Gastrocnemius medialis (tissue), 4 donors: Measurements from ENCODE around the gene PRKCH. TPM values are rescaled to one million over a fixed set of nuclear protein-coding genes. Genes with fewer than 3 reads are reported as not detected.
A peak's percentile ranks its signal among the peaks of the same experiment; 100 is the strongest.
"Not testable (repeated sequence)": the region's sequence is repeated elsewhere in the genome, so short reads cannot be mapped to it uniquely, and the experiment has no call there.

Experiments used
- ATAC-seq, 2 donors: fragments of 150-250 bp; one replicate each; pipeline ENCODE4 v1.9.1; 2016
- DNase-seq, 2 donors: peaks; one replicate each; pipeline ENCODE4 v3.0.0-alpha.2; 2019
- H3K27ac ChIP-seq, 4 donors: fragments of 200-600 bp; sonication (generic); 1 replicate in 1 of 4; 2 replicates in 3 of 4; pipeline ENCODE4 v1.5.1; 2016 to 2018; ENCODE audit warnings: mild to moderate bottlenecking in 2 of 4, moderate library complexity in 1 of 4
- H3K27me3 ChIP-seq, 3 donors: fragments of 200-600 bp; sonication (generic) in 2 of 3; 1 replicate in 1 of 3; 2 replicates in 2 of 3; pipeline versions ENCODE4 v1.5.1 to v1.6.0; 2016 to 2019; ENCODE audit warnings: mild to moderate bottlenecking in 1 of 3, moderate library complexity in 1 of 3
- H3K36me3 ChIP-seq, 2 donors: fragments of 200-600 bp; sonication (generic) in 1 of 2; one replicate each; pipeline ENCODE4 v1.5.1; 2017 to 2018
- H3K4me1 ChIP-seq, 2 donors: fragments of 200-600 bp; sonication (generic) in 1 of 2; one replicate each; pipeline ENCODE4 v1.5.1; 2016 to 2017; ENCODE audit warnings: mild to moderate bottlenecking in 2 of 2
- H3K4me3 ChIP-seq, 4 donors: fragments of 200-600 bp; sonication (generic) in 3 of 4; 1 replicate in 1 of 4; 2 replicates in 3 of 4; pipeline ENCODE4 v1.5.1; 2016 to 2019; ENCODE audit warnings: mild to moderate bottlenecking in 2 of 4
- H3K9me3 ChIP-seq, 3 donors: fragments of 200-600 bp; sonication (generic) in 2 of 3; 1 replicate in 1 of 3; 2 replicates in 2 of 3; pipeline ENCODE4 v1.5.1; 2016 to 2019
- POLR2A ChIP-seq, 2 donors: fragments of 450-650 bp; IDR thresholded peaks; one replicate each; pipeline ENCODE4 v1.6.1; 2017; ENCODE audit warnings: antibody characterized with exemption in 2 of 2, mild to moderate bottlenecking in 2 of 2, moderate library complexity in 2 of 2
- in situ Hi-C, 4 donors: fragments of 200-750 bp; cut with MboI; loops; one replicate each; pipeline versions ENCODE4 v1.15.0 to v1.8.0; 2017; ENCODE audit warnings: low sequenced_read_pairs in 4 of 4
- intact Hi-C: fragments of 100-400 bp; cut with DNase I; formaldehyde crosslinking; loops from one replicate; pipeline ENCODE4 v1.15.1; 2023; ENCODE audit warnings: low total_unique reads
- total RNA-seq, 4 donors: library from RNA; depleted of rRNA; stranded (reverse); fragments of >200 nt; gene quantifications; one replicate each; pipeline versions ENCODE4 v1.1.0 to v1.2.3, GENCODE V29; 2016
- TF ChIP-seq, protein P1 (sequence below), 5 experiments: fragments of 450-650 bp in 3 of 5; fragments of 200-600 bp in 2 of 5; sonication (generic) in 2 of 5; IDR thresholded peaks in 4 of 5; conservative IDR thresholded peaks in 1 of 5; 1 replicate in 4 of 5; 2 replicates in 1 of 5; pipeline ENCODE4 v1.5.1; 2016 to 2019; ENCODE audit warnings: antibody characterized with exemption in 5 of 5, mild to moderate bottlenecking in 3 of 5, moderate library complexity in 3 of 5

The PRKCH gene
- total RNA-seq, 4 donors from 2014 or later: 11.3 to 32.4 (median 16.6) TPM

- Histone ChIP-seq H3K4me3 (no peak overlapping the region), H3K36me3 (no peaks in the 10 kb centered on the region), H3K27me3 (no peaks in the 10 kb centered on the region), H3K27ac (peak overlapping the region; percentile 60 to 83 (median 66)), H3K4me1 (peaks cover 30 to 44% of the 10 kb centered on the region in 2 donors), H3K9me3 (no peaks in the 10 kb centered on the region)
- ATAC-seq (peak; percentile 60 to 71), DNase-seq (peak; percentile 60)
- intact Hi-C loops (loop anchor here (10.0 kb wide), 1 partner anchor 792 kb away; the partner anchor contains the start of gene MNAT1), in situ Hi-C loops (no loop called here)
- no peak for TF ChIP-seq POLR2A (IDR thresholded peaks at IDR 0.05)
- TF ChIP-seq, protein P1, sequence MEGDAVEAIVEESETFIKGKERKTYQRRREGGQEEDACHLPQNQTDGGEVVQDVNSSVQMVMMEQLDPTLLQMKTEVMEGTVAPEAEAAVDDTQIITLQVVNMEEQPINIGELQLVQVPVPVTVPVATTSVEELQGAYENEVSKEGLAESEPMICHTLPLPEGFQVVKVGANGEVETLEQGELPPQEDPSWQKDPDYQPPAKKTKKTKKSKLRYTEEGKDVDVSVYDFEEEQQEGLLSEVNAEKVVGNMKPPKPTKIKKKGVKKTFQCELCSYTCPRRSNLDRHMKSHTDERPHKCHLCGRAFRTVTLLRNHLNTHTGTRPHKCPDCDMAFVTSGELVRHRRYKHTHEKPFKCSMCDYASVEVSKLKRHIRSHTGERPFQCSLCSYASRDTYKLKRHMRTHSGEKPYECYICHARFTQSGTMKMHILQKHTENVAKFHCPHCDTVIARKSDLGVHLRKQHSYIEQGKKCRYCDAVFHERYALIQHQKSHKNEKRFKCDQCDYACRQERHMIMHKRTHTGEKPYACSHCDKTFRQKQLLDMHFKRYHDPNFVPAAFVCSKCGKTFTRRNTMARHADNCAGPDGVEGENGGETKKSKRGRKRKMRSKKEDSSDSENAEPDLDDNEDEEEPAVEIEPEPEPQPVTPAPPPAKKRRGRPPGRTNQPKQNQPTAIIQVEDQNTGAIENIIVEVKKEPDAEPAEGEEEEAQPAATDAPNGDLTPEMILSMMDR (IDR thresholded peaks at IDR 0.05 in 4 of 5, conservative IDR thresholded peaks at IDR 0.05 in 1 of 5): no peak
Observed at GRCh38 chr14:61526405-61527312, 205.3 kb downstream of the PRKCH start.

GRCh38 chr14:61527325-61528100, 206.1 kb downstream of the PRKCH start:
- Histone ChIP-seq H3K36me3 (no peaks in the 10 kb centered on the region), H3K4me3 (no peak overlapping the region), H3K27me3 (no peaks in the 10 kb centered on the region), H3K4me1 (peaks cover 30 to 44% of the 10 kb centered on the region in 2 donors), H3K27ac (peak overlapping the region; percentile 48 to 83 (median 64)), H3K9me3 (no peaks in the 10 kb centered on the region)
- TF ChIP-seq POLR2A (IDR thresholded peaks at IDR 0.05): no peak
- TF ChIP-seq, protein P1 (IDR thresholded peaks at IDR 0.05 in 4 of 5, conservative IDR thresholded peaks at IDR 0.05 in 1 of 5): no peak
- intact Hi-C loops: loop anchor here (10.0 kb wide), 1 partner anchor 793 kb away; the partner anchor contains the start of gene MNAT1
- ATAC-seq (no peak), DNase-seq (no peak)
- in situ Hi-C loops: no loop called here

DNA sequence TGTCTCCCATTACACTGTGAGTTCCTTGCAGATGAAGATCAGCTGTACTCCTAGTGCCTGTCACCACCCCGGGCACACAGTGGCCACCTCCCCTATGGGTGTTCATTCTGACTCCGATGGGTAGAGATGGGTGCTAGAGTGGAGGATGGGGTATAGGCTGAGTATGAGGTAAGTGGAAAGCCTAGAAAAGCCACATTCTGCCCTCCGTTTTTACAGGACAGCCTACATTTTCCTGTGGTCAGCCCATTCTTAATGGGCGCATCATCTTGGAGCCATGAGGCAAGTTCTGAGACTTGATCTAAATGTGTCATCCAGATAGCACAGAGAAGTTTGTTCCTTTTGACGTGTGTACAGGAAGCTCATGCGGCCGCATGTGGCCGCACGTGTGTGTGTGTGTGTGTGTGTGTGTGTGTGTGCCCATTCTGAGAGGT, 207.2 kb downstream of the PRKCH start:
- in situ Hi-C loops: no loop called here
- Histone ChIP-seq H3K27ac (no peak overlapping the region), H3K4me3 (no peak overlapping the region), H3K9me3 (no peaks in the 10 kb centered on the region), H3K4me1 (peaks cover 30 to 40% of the 10 kb centered on the region in 2 donors), H3K36me3 (no peaks in the 10 kb centered on the region), H3K27me3 (no peaks in the 10 kb centered on the region)
- intact Hi-C loops: loop anchor here (10.0 kb wide), 1 partner anchor 794 kb away; the partner anchor contains the start of gene MNAT1
- DNase-seq (no peak), ATAC-seq (no peak)
- TF ChIP-seq POLR2A (IDR thresholded peaks at IDR 0.05): no peak
- TF ChIP-seq, protein P1 (IDR thresholded peaks at IDR 0.05 in 4 of 5, conservative IDR thresholded peaks at IDR 0.05 in 1 of 5): no peak

DNA sequence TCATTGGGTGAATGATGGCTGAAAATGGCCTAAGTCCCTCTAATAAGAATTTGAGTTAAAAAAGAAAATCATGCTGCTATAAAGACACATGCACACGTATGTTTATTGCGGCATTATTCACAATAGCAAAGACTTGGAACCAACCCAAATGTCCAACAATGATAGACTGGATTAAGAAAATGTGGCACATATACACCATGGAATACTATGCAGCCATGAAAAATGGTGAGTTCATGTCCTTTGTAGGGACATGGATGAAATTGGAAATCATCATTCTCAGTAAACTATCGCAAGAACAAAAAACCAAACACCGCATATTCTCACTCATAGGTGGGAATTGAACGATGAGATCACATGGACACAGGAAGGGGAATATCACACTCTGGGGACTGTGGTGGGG, 208.0 kb downstream of the PRKCH start:
- intact Hi-C loops: loop anchor here (10.0 kb wide), 1 partner anchor 795 kb away; the partner anchor contains the start of gene MNAT1
- H3K27me3 ChIP-seq, H3K36me3 ChIP-seq, DNase-seq, H3K9me3 ChIP-seq, H3K4me3 ChIP-seq, in situ Hi-C loops, H3K27ac ChIP-seq, ATAC-seq: not testable (repeated sequence)
- peaks cover 22 to 33% of the 10 kb centered on the region in 2 donors for H3K4me1 ChIP-seq
